ENCODE results near the gene ZNF74. TPM values are rescaled to one million over a fixed set of nuclear protein-coding genes. Genes with fewer than 3 reads are reported as not detected.

ZNF74 gene
- total RNA-seq, 4 donors from 2014 or later = 3.2 to 8.8 (median 5.9) TPM

GRCh38 chr22:20425566-20426258 lies 31.8 kb downstream of the ZNF74 start:
- DNase-seq (ENCODE audit: low spot score) (no peak), ATAC-seq (ENCODE audit: low FRiP score) (no peak)
- TF ChIP-seq, protein P1, sequence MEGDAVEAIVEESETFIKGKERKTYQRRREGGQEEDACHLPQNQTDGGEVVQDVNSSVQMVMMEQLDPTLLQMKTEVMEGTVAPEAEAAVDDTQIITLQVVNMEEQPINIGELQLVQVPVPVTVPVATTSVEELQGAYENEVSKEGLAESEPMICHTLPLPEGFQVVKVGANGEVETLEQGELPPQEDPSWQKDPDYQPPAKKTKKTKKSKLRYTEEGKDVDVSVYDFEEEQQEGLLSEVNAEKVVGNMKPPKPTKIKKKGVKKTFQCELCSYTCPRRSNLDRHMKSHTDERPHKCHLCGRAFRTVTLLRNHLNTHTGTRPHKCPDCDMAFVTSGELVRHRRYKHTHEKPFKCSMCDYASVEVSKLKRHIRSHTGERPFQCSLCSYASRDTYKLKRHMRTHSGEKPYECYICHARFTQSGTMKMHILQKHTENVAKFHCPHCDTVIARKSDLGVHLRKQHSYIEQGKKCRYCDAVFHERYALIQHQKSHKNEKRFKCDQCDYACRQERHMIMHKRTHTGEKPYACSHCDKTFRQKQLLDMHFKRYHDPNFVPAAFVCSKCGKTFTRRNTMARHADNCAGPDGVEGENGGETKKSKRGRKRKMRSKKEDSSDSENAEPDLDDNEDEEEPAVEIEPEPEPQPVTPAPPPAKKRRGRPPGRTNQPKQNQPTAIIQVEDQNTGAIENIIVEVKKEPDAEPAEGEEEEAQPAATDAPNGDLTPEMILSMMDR (IDR thresholded peaks at IDR 0.05) = no peak

DNA sequence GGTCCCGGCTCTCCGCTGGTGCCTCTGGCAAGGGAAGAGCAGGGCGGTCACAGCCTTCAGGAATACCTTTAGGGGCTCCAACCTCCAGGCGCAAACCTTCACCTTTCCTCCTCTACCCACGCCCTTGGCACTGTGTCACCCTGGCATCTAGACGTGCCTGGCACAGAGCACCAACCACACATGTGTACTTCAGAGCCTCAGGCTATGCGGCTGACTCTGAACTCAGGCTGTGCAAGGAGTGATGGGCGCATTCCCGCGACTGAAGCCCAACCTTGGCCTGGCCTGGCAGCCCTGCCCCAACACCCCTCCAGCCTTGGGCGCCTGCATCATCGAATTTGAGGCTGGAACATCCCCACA lies 32.3 kb downstream of the ZNF74 start:
- DNase-seq (ENCODE audit: low spot score) = no peak

DNA sequence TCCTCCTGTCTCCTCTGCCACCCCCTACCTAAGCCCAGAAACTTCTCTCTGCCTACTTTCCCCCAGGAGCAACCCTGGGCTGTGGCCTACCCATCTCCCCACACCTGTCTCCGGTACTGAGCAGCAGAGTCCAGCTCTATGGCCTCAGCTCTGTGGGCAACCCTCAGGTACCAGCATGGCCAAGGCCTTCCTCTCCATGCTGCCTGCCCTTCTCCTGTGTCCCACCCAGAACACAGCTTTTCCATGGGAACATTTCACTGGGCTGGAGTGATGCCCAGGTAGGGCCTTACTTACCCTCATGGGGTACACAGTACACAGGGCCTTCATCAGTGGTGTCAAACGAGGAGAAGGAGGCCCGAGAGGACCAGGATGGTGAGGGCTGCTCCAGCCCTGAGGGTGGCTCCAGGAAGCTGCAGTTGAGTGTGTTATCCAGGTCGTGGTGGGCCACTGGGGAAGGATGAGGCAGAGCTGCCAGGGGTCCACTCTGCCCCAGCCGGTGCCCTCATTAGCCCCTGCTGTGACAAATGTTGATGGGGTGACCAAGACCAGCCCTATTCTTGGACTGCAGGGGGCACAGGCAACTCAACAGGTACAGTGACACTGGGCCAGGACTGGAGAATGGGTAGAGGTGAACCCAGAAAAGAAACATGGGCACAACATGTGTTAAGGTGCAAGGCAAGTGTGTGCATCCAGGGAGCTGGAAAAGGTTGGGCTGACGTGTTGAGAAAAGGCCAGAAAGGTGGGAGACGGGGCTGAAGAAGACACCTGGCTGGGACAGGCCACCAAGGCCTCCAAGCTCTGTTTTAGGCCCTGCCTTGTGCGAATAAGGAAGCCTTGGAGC lies 33.4 kb downstream of the ZNF74 start:
- ATAC-seq (ENCODE audit: low FRiP score) (no peak), DNase-seq (ENCODE audit: low spot score) (no peak)
- TF ChIP-seq, protein P1 (IDR thresholded peaks at IDR 0.05) = no peak

More for the DNA sequence above, 32.3 kb downstream of the ZNF74 start:
- ATAC-seq (ENCODE audit: low FRiP score) = no peak
- TF ChIP-seq, protein P1 (IDR thresholded peaks at IDR 0.05) = no peak

- ATAC-seq (ENCODE audit: low FRiP score) = no peak
- TF ChIP-seq, protein P1 (IDR thresholded peaks at IDR 0.05) = no peak
- no peak for DNase-seq (ENCODE audit: low spot score)
Observed at GRCh38 chr22:20427945-20428417, 34.0 kb downstream of the ZNF74 start.

GRCh38 chr22:20428496-20429253 lies 34.7 kb downstream of the ZNF74 start:
- DNase-seq (ENCODE audit: low spot score) (no peak), ATAC-seq (ENCODE audit: low FRiP score) (no peak)
- TF ChIP-seq, protein P1 (IDR thresholded peaks at IDR 0.05) = no peak

DNA sequence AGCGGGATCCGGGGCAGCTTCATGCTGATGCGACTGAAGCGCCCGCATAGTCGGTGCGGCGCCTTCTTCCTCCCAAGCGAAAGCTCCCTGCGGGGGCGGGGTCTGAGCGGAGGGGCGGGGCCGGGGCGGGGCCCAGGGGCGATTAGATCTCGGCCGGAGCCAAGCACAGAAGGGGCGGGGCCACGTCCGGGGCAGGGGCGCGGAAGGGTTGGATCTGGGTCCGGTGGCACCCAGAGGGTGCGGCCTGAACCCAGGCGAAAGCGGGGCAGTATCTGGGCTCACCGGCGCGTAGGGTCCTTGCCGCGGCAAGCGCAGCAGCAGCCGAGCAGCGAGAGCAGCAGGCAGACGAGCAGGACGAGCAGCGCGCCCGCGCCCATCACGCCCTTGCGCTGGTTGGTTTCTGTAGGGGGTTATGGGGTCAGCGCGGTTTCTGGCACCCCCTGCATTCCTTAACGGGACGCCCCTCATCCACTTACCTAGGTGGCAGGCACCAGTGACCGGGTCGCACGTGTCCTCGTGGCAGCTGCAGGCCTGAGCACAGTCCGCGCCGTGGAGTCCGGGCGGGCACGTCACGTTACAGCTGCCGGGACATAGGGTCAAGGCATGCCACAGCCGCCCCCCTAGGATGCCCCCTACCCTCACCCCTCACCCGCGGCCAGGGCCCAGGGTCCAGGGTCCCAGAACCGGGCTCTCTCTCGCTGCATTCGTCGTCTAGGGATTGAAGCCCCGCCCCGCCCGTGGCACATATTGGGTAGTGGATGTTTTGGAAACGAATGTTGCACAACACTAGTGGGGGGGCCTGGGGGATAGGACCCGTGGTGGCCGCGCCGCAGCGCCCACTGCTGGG lies 35.5 kb downstream of the ZNF74 start:
- ATAC-seq (ENCODE audit: low FRiP score) (no peak), DNase-seq (ENCODE audit: low spot score) (no peak)
- TF ChIP-seq, protein P1 (IDR thresholded peaks at IDR 0.05) = no peak

Measured in omental fat pad (tissue), 4 donors.